ENCODE results near the gene LMO1. TPM values are rescaled to one million over a fixed set of nuclear protein-coding genes. Genes with fewer than 3 reads are reported as not detected.

The LMO1 gene
- total and polyA plus RNA-seq, 9 of the 15 experiments (the other 6 are each of a cell fraction or from before 2014, with no cell fraction given) = not detected

- TF ChIP-seq KAT2B (IDR thresholded peaks at IDR 0.05; ENCODE audit: low read depth, low read length) = no peak
- TF ChIP-seq SIN3A (IDR thresholded peaks at IDR 0.05; ENCODE audit: borderline replicate concordance in 2 of 2, control insufficient read depth in 1 of 2, low read depth in 2 of 2, low read length in 2 of 2) = no peak
- TF ChIP-seq ELK1 (CRISPR knock-in tag; IDR thresholded peaks at IDR 0.05) = no peak
Observed at GRCh38 chr11:8228231-8228630, 35.4 kb downstream of the LMO1 start (continued).

DNA sequence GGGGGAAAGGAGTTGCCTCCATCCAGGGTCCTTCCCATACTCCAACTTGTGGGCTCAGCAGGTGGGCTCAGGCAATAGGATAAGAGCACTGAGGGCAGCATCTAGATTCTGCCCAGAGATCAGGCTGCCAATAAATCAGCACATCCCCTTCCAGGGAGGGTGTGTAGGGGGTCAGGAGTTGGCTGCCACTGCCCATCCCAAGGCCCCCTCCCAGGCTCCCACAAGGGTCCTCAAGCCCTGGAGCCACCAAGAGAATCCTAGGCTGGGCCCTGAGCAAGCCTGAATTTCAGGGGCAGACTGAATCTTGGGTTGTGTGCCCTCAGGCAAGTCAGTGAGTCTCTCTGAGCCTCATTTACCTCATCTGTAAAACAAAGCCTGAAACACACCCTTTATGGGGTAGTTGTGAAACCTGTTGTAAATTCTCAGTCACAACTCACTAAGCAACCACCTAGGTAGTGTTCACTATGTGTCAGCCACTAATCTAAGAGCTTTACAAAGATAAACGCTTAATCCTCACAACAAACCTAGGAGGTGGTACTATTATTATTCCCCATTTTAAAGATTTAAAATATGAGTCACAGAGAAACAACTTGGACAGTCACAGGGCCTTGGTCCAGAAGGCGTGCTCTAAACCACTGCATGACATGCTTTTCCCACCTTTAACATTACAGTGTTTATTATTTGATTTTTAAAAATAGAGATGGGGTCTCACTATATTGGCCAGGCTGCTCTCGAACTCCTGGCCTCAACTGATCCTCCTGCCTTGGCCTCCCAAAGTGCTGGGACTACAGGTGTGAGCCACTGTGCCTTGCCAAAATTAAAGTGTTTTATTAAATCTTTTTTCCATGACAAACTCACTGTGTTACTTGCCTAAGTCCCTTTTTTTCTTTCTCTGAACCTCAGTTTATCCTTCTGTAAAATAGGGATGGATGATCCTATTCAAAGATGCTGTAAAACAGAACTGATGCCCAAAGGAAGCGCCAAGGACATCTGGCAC is 36.2 kb downstream of the LMO1 start:
- no peak for FAIRE-seq

More for the DNA sequence above, 36.2 kb downstream of the LMO1 start:
- no TSS peak for BruUV-seq (replicated peaks)
- Histone ChIP-seq H3K9me1 (ENCODE audit: control insufficient read depth, insufficient read depth, low read length) (no peaks in the 10 kb centered on the region), H3K79me2 (ENCODE audit: control insufficient read depth, insufficient read depth, low read length) (no peaks in the 10 kb centered on the region), H3K27me3 (ENCODE audit: control insufficient read depth in 2 of 2, insufficient read depth in 2 of 2, low read length in 2 of 2) (peaks cover 0 to 57% of the 10 kb centered on the region in 2 experiments; a peak in 3 of 5 replicates), H3K4me2 (ENCODE audit: insufficient read depth, low read length) (no peak overlapping the region), H3K9me3 (replicated peaks; ENCODE audit: control insufficient read depth, insufficient read depth, low read depth, low read length) (no peaks in the 10 kb centered on the region), H3K4me1 (replicated peaks in 1 of 2; ENCODE audit: control insufficient read depth in 2 of 2, insufficient read depth in 2 of 2, low read length in 2 of 2) (no peaks in the 10 kb centered on the region; a peak in 1 of 5 replicates), H3K36me3 (ENCODE audit: control insufficient read depth, insufficient read depth, low read length) (no peaks in the 10 kb centered on the region), H4K20me1 (replicated peaks; ENCODE audit: control insufficient read depth, insufficient read depth, low read length) (peaks cover 12% of the 10 kb centered on the region; the same call in 1 of the 2 replicates), H3K4me3 (no peak overlapping the region), H3K9ac (ENCODE audit: insufficient read depth in 1 of 2, low read depth in 2 of 2, low read length in 2 of 2) (no peak overlapping the region), H3K27ac (ENCODE audit: extremely low read depth, low read depth, low read length) (no peak overlapping the region), H2AFZ (ENCODE audit: low read depth, low read length) (no peak overlapping the region)
- POLR2A ChIA-PET = no interaction called here
- ATAC-seq = no peak
- 0% methylated on average over 4 of the region's 4 CpGs for WGBS (ENCODE audit: insufficient coverage, low coverage, missing lambda C conversion rate)
- in situ Hi-C loops (cut with MboI) = loop anchor here (10.0 kb wide), 1 partner anchor 337 kb away; no protein-coding TSS in a partner anchor
- intact Hi-C loops (cut with micrococcal nuclease) = no loop called here
- CTCF ChIA-PET (ENCODE audit: low intra/inter-chr PET ratio) = no interaction called here
- DNase-seq (ENCODE audit: extremely low read depth in 1 of 4, low spot score in 3 of 4) = no peak
- TF ChIP-seq, protein P1, sequence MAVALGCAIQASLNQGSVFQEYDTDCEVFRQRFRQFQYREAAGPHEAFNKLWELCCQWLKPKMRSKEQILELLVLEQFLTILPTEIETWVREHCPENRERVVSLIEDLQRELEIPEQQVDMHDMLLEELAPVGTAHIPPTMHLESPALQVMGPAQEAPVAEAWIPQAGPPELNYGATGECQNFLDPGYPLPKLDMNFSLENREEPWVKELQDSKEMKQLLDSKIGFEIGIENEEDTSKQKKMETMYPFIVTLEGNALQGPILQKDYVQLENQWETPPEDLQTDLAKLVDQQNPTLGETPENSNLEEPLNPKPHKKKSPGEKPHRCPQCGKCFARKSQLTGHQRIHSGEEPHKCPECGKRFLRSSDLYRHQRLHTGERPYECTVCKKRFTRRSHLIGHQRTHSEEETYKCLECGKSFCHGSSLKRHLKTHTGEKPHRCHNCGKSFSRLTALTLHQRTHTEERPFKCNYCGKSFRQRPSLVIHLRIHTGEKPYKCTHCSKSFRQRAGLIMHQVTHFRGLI (CRISPR knock-in tag; IDR thresholded peaks at IDR 0.05) = no peak
- TF ChIP-seq ZNF121 (CRISPR knock-in tag; conservative IDR thresholded peaks at IDR 0.05) (peak; percentile 52), RBM25 (IDR thresholded peaks at IDR 0.05; ENCODE audit: low read depth, low read length, severe bottlenecking) (peak; percentile 36)
